ENCODE measurements around the gene RAPSN.

RAPSN gene

GRCh38 chr11:47389577-47390421 lies 59.1 kb downstream of the RAPSN start:
- DNase-seq (ENCODE audit: low read depth), result no peak

GRCh38 chr11:47388697-47389576 lies 60.0 kb downstream of the RAPSN start:
- no peak for DNase-seq (ENCODE audit: low read depth)

- no peak for DNase-seq (ENCODE audit: low read depth)
These were observed 60.8 kb downstream of the RAPSN start for GRCh38 chr11:47387944-47388696.

Measured in activated gamma-delta T cell treated with anti-CD3 and anti-CD28 coated beads, Interleukin-2, amount 50 U/mL, for 16 hours (primary cell).